Esophagus squamous epithelium (tissue), 4 donors: ENCODE results near the gene AOPEP.

Experiments
- POLR2A ChIP-seq, 4 donors: fragments of 450-650 bp; IDR thresholded peaks; one replicate each; pipeline ENCODE4 v1.6.1; 2017; ENCODE audit warnings: antibody characterized with exemption in 4 of 4, mild to moderate bottlenecking in 4 of 4, moderate library complexity in 3 of 4
- TF ChIP-seq, protein P1 (sequence below), 6 experiments: fragments of 450-650 bp in 4 of 6; fragments of 200-600 bp in 2 of 6; sonication (generic) in 2 of 6; IDR thresholded peaks; one replicate each; pipeline ENCODE4 v1.5.1; 2016 to 2019; ENCODE audit warnings: antibody characterized with exemption in 6 of 6, mild to moderate bottlenecking in 4 of 6, moderate library complexity in 4 of 6

DNA sequence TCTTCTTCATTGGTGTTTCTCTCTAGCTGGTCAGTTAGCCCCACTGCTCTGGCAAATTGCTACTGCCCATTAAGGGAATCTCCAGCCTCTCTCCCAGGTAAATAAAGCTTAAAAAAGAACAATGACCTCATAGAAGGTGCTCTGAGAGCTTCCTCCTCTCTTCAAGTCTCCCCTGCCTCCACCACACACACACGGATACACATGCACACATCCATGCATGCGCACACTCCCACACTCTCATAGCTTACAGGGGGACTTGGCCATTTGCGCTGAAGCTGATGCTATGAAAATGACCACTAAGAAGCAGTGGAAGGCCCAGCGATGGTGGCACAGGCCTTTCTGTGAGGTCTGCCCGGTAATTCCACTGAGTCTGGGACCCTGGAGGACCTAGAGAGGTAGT lies 250.9 kb downstream of the AOPEP start:
- TF ChIP-seq, protein P1, sequence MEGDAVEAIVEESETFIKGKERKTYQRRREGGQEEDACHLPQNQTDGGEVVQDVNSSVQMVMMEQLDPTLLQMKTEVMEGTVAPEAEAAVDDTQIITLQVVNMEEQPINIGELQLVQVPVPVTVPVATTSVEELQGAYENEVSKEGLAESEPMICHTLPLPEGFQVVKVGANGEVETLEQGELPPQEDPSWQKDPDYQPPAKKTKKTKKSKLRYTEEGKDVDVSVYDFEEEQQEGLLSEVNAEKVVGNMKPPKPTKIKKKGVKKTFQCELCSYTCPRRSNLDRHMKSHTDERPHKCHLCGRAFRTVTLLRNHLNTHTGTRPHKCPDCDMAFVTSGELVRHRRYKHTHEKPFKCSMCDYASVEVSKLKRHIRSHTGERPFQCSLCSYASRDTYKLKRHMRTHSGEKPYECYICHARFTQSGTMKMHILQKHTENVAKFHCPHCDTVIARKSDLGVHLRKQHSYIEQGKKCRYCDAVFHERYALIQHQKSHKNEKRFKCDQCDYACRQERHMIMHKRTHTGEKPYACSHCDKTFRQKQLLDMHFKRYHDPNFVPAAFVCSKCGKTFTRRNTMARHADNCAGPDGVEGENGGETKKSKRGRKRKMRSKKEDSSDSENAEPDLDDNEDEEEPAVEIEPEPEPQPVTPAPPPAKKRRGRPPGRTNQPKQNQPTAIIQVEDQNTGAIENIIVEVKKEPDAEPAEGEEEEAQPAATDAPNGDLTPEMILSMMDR (IDR thresholded peaks at IDR 0.05), result no peak
- no peak for TF ChIP-seq POLR2A (IDR thresholded peaks at IDR 0.05)
